GM18520 (cell line): Measurements from ENCODE around the gene DOCK7.
A peak's percentile ranks its signal among the peaks of the same experiment; 100 is the strongest.
"Not testable (repeated sequence)": the region's sequence is repeated elsewhere in the genome, so short reads cannot be mapped to it uniquely, and the experiment has no call there.

Experiments used
- ATAC-seq: cut with Tn5 transposase; IDR thresholded peaks from one replicate; pipeline ENCODE4 v1.9.1; 2021; ENCODE audit not compliant: unreplicated experiment

Gene DOCK7

DNA sequence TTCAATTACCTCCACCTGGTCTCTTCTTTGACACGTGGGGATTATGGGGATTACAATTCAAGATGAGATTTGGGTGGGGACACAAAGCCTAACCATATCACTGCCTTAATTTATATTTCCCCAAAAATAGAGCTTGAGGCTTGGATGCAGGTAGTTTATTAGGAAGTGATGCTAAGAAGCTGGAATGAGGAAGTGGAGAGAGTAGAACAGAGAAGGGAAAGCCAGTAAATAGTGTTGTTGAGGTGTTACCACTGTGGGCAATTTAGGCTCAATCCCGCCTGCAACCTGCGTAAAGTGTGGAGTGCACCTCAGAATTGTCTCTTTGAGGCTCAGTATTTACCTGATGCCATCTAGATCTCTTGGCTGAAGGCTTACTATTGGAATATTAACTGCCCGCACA is 4.9 kb upstream of the DOCK7 start:
- no peak for ATAC-seq

GRCh38 chr1:62691062-62691844 is 3.1 kb upstream of the DOCK7 start:
- ATAC-seq = no peak

DNA sequence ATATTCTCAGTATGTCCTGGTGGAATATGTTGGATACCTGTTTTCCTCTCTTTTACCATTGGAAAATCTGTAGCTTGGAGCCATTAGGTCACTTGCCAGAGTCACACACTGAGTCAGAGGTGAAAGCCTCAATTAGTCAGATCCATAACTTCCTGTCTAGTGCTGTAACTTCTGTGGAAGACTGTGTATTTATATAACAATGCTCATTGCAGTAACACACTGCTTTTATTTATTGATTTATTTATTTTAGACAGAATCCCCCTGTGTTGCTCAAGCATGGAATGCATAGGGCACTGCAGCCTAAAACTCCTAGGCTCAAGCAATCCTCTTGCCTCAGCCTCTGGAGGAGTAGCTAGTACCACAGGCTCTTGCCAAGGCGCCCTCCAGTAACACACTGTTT is 1.3 kb upstream of the DOCK7 start:
- ATAC-seq = no peak

DNA sequence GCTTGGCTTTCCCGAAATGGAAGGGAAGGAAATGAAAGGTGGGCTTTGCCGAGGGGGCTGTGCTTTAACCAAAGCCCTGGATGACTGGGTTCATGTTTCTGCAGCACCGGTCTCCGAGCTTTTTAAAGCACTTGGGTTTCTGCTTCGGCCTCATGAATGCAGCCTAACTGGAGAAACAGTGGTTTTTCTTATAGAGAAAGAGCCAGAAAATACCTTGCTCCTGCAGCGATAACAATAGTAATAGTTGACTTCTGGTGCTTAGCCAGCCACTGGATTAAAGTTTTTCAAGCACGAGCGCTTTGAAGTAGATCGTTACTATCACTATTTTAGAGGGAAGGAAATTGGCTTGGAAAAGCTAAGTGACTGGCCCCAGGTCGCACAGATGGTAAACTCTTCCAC is 500 bp upstream of the DOCK7 start:
- ATAC-seq = no peak

DNA sequence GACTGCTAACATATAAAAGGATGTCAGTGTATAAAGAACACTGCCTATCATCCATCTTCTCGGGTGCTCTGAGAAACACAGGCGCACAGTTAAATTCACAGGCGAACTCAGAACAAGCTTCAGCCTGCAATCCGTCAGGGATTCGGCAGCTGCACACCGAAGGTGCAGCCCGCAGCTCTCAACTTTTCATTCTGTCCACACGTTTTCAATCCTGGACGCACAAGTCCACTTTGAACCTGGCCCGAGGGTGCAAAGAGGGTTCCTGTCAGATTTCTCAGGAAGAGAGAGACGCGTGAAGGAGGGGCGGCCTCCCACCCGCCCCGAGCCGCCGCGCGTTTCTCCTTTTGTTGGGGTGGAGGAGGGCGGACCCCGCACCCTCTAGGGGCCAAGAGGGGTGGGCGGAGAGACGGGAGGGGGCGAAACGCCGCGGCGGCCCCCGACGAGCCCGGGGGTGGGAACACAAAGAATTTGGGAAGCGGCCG is 724 bp downstream of the DOCK7 start:
- peak; percentile 17 for ATAC-seq

DNA sequence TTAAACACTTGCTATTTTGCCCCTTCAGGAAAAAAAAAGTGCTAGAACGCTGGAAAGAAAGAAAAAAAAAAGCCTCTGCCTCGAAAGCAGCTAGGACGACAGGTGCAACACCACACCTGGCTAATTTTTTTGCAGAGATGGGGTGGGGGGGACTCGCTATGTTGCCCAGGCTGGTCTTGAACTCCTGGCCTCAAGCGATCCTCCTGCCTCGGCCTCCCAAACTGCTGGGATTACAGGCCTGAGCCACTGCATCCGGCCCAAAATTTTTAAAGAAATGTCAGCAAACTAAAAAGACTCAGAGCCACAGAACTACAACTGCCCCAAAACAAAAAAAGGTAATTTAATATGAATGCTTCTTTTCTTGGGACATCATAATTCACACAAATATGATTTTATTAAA is 1.4 kb downstream of the DOCK7 start:
- no peak for ATAC-seq

DNA sequence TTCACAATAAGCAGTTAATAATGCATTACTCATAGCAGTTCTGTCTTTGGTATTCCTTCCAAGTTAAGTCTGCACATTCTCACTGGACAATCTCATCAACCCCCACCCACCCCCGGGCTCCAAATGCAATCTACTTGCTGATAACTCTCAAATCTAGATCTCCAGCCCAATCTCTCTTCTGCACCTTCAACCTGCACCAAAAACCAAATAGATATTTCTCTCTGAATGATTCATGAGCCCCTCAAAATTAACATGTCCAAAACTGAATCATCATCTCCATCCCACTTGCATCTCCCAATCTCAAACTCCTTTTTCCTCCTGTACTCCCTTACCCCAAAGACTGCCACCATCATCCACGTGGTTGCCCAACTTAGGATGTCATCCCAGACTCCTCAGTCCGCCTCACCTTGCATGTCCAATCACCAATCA is 2.7 kb downstream of the DOCK7 start:
- no peak for ATAC-seq

GRCh38 chr1:62682531-62682930 is 5.7 kb downstream of the DOCK7 start:
- ATAC-seq = no peak

DNA sequence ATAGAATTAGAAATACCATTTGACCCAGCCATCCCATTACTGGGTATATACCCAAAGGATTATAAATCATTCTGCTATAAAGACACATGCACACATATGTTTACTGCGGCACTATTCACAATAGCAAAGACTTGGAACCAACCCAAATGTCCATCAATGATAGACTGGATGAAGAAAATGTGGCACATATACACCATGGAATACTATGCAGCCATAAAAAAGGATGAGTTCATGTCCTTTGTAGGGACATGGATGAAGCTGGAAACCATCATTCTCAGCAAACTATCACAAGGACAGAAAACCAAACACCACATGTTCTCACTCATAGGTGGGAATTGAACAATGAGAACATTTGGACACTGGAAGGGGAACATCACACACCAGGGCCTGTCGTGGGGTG is 7.2 kb downstream of the DOCK7 start:
- ATAC-seq = not testable (repeated sequence)

GRCh38 chr1:62677822-62678221 is 10.4 kb downstream of the DOCK7 start:
- ATAC-seq = not testable (repeated sequence)

GRCh38 chr1:62676611-62677356 is 11.4 kb downstream of the DOCK7 start:
- ATAC-seq = no peak

GRCh38 chr1:62673629-62674028 is 14.6 kb downstream of the DOCK7 start:
- no peak for ATAC-seq

- no peak for ATAC-seq
Observed at GRCh38 chr1:62672029-62672428, 16.2 kb downstream of the DOCK7 start.

DNA sequence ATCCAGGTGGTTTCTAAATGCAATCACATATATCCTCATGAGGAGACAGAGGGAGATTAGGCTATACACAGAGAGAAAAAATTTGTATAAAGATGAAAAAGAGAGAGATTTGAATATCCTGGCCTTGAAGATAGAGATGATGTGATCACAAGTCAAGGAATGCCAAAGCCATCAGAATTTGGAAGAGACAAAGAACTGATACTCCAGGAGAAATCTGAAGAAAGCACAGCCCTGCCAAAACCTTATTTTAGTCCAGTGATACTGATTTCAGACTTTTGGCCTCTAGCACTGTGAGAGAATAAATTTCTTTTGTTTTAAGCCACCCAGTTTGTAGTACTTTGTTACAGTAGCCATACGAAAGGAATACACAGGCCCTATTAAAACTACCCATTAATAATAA is 33.4 kb downstream of the DOCK7 start:
- no peak for ATAC-seq

GRCh38 chr1:62652387-62652786 is 35.8 kb downstream of the DOCK7 start:
- ATAC-seq = no peak

DNA sequence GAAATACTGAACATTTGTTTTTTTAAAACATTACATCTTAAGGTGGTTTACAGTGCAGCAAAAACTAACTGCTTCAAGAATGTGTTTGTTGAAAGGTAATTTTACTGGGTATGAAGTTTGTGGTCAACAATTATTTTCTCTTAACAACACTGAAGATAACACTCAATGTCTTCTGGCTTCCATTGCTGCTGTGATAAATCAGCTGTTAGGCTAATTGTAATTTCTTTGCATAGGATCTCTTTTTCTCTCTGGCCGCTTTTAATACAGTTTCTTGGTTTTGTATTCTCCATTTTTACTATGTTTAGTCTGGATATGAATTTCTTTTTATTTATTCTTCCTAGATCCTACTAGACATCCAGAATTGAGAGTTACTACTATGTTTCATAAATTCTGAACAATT is 44.9 kb downstream of the DOCK7 start:
- ATAC-seq = no peak

GRCh38 chr1:62637392-62638105 is 50.6 kb downstream of the DOCK7 start:
- ATAC-seq = no peak

GRCh38 chr1:62628506-62628905 is 59.7 kb downstream of the DOCK7 start:
- no peak for ATAC-seq

DNA sequence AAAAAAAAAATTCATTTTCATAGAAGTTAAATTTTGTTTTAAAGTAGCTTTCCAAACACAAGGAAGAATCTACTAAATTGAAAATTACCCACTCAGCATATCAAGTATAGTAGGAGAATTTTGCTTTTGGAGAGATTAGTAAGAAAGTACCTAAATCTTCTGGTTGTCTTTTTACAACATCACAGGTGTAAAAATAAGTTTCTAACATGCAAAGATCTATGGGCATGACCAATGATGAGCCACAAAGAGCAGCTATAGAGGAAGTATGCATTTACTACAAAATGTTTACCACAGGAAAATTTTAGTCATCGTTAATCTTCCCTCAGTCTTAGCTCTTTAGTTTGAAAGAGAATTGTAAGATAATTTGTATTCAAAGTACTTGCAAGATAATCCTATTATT is 62.8 kb downstream of the DOCK7 start:
- ATAC-seq = peak; percentile 35

- peak; percentile 88 for ATAC-seq
Observed at GRCh38 chr1:62621907-62622306, 66.3 kb downstream of the DOCK7 start.

DNA sequence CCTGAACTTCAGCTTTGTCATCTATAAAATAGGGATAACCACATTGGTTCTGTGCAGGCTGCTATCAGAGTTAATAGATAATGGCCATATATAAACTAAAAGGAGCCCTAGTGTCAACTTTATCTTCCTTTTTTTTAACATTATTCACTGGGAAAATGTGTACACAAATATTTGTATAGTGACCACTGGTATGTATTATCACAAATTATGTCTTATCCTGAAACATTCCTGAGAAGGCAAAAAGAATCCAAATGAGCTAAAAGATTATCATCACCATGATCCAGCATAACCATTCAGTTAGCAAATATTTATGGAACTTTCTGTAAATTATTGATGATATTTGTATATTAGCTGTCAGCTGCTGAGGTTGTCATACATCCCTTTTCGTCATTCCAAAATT is 74.3 kb downstream of the DOCK7 start:
- ATAC-seq = no peak

- ATAC-seq = peak; percentile 74
Observed at GRCh38 chr1:62613325-62613727, 74.9 kb downstream of the DOCK7 start.
